ENCODE results near the gene NAA10.

DNA sequence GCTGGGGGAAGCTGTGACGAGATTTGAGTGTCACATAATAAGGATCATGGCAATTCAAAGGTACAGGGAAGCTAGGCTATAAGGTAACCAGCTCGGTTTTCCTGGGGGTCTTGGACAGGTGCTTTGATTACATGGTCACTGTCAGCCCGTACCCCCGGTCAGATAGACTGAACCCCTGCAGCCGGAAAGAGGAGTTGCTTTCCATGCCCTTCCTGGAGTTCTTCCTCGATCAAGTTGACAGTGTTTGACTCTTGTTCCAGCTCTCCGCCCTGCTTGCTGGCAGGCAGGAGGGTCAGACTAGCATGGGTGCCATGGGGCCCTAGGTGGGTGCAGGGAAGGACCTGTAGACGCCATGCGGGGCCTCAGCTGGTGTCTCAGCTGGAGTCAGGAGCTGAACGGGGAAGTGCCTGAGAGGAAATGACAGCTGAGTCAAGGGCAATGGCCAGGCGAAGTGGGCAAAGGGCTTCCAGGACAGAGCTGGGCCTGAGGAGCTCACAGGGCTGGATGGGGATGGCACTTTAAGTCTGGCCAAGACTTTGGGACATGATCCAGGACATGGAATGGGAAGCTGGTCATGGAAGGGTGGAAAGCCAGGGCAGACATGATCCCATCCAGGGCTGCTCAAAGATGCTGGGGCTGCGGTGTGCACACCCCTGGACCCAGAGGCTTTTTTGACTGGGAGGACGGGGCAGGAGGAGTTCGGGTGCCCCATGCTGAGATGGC, 39.3 kb upstream of the NAA10 start:
- TF ChIP-seq, protein P1, sequence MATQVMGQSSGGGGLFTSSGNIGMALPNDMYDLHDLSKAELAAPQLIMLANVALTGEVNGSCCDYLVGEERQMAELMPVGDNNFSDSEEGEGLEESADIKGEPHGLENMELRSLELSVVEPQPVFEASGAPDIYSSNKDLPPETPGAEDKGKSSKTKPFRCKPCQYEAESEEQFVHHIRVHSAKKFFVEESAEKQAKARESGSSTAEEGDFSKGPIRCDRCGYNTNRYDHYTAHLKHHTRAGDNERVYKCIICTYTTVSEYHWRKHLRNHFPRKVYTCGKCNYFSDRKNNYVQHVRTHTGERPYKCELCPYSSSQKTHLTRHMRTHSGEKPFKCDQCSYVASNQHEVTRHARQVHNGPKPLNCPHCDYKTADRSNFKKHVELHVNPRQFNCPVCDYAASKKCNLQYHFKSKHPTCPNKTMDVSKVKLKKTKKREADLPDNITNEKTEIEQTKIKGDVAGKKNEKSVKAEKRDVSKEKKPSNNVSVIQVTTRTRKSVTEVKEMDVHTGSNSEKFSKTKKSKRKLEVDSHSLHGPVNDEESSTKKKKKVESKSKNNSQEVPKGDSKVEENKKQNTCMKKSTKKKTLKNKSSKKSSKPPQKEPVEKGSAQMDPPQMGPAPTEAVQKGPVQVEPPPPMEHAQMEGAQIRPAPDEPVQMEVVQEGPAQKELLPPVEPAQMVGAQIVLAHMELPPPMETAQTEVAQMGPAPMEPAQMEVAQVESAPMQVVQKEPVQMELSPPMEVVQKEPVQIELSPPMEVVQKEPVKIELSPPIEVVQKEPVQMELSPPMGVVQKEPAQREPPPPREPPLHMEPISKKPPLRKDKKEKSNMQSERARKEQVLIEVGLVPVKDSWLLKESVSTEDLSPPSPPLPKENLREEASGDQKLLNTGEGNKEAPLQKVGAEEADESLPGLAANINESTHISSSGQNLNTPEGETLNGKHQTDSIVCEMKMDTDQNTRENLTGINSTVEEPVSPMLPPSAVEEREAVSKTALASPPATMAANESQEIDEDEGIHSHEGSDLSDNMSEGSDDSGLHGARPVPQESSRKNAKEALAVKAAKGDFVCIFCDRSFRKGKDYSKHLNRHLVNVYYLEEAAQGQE (tag by site-specific recombination; IDR thresholded peaks at IDR 0.05) = no peak
- TF ChIP-seq, protein P2, sequence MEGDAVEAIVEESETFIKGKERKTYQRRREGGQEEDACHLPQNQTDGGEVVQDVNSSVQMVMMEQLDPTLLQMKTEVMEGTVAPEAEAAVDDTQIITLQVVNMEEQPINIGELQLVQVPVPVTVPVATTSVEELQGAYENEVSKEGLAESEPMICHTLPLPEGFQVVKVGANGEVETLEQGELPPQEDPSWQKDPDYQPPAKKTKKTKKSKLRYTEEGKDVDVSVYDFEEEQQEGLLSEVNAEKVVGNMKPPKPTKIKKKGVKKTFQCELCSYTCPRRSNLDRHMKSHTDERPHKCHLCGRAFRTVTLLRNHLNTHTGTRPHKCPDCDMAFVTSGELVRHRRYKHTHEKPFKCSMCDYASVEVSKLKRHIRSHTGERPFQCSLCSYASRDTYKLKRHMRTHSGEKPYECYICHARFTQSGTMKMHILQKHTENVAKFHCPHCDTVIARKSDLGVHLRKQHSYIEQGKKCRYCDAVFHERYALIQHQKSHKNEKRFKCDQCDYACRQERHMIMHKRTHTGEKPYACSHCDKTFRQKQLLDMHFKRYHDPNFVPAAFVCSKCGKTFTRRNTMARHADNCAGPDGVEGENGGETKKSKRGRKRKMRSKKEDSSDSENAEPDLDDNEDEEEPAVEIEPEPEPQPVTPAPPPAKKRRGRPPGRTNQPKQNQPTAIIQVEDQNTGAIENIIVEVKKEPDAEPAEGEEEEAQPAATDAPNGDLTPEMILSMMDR (tag by site-specific recombination; IDR thresholded peaks at IDR 0.05) = no peak
- TF ChIP-seq ZNF558 (tag by site-specific recombination; IDR thresholded peaks at IDR 0.05) (no peak), ZNF549 (tag by site-specific recombination; IDR thresholded peaks at IDR 0.05) (no peak), ZNF121 (tag by site-specific recombination; IDR thresholded peaks at IDR 0.05) (no peak), GLI2 (tag by site-specific recombination; IDR thresholded peaks at IDR 0.05; ENCODE audit: borderline replicate concordance, low read depth) (no peak), ZNF221 (tag by site-specific recombination; IDR thresholded peaks at IDR 0.05; ENCODE audit: borderline replicate concordance) (no peak)
- TF ChIP-seq, protein P3, sequence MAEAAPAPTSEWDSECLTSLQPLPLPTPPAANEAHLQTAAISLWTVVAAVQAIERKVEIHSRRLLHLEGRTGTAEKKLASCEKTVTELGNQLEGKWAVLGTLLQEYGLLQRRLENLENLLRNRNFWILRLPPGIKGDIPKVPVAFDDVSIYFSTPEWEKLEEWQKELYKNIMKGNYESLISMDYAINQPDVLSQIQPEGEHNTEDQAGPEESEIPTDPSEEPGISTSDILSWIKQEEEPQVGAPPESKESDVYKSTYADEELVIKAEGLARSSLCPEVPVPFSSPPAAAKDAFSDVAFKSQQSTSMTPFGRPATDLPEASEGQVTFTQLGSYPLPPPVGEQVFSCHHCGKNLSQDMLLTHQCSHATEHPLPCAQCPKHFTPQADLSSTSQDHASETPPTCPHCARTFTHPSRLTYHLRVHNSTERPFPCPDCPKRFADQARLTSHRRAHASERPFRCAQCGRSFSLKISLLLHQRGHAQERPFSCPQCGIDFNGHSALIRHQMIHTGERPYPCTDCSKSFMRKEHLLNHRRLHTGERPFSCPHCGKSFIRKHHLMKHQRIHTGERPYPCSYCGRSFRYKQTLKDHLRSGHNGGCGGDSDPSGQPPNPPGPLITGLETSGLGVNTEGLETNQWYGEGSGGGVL (tag by site-specific recombination; IDR thresholded peaks at IDR 0.05) = no peak
- TF ChIP-seq, protein P4, sequence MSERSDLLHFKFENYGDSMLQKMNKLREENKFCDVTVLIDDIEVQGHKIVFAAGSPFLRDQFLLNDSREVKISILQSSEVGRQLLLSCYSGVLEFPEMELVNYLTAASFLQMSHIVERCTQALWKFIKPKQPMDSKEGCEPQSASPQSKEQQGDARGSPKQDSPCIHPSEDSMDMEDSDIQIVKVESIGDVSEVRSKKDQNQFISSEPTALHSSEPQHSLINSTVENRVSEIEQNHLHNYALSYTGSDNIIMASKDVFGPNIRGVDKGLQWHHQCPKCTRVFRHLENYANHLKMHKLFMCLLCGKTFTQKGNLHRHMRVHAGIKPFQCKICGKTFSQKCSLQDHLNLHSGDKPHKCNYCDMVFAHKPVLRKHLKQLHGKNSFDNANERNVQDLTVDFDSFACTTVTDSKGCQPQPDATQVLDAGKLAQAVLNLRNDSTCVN (tag by site-specific recombination; optimal IDR thresholded peaks at IDR 0.05) = no peak
- TF ChIP-seq, protein P5, sequence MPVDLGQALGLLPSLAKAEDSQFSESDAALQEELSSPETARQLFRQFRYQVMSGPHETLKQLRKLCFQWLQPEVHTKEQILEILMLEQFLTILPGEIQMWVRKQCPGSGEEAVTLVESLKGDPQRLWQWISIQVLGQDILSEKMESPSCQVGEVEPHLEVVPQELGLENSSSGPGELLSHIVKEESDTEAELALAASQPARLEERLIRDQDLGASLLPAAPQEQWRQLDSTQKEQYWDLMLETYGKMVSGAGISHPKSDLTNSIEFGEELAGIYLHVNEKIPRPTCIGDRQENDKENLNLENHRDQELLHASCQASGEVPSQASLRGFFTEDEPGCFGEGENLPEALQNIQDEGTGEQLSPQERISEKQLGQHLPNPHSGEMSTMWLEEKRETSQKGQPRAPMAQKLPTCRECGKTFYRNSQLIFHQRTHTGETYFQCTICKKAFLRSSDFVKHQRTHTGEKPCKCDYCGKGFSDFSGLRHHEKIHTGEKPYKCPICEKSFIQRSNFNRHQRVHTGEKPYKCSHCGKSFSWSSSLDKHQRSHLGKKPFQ (tag by site-specific recombination; IDR thresholded peaks at IDR 0.05) = no peak
